ENCODE measurements around the gene ZSCAN5A.
"Not testable (repeated sequence)": the region's sequence is repeated elsewhere in the genome, so short reads cannot be mapped to it uniquely, and the experiment has no call there.

DNA sequence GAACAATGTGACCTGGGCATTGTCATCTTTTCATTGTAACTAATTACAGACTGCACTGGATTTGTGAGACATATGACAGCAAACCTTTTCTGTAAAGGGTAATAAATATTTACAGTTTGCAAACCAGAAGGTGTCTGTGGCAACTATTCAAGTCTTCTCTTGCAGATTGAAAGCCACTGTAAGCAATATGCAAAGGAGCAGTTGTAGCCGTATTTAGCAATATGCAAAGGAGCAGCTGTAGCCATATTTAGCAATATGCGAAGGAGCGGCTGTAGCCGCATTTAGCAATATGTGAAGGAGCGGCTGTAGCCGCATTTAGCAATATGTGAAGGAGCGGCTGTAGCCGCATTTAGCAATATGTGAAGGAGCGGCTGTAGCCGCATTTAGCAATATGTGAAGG is 24.4 kb upstream of the ZSCAN5A start:
- not testable (repeated sequence) for TF ChIP-seq CTCF (IDR thresholded peaks at IDR 0.05; ENCODE audit: low read depth, low read length); POLR2A (IDR thresholded peaks at IDR 0.05; ENCODE audit: extremely low read depth, insufficient read length); MAX (IDR thresholded peaks at IDR 0.05; ENCODE audit: low read depth, low read length); MYC (IDR thresholded peaks at IDR 0.05; ENCODE audit: low read depth, low read length)
